NCI-H146 treated with DMSO at 0.1 percent for 48 hours (cell line): ENCODE results near the gene HLA-E.
A peak's percentile ranks its signal among the peaks of the same experiment; 100 is the strongest.

Source experiments
- DNase-seq: peaks from one replicate; lab custom pipeline; 2025; ENCODE audit not compliant: unreplicated experiment; lab: John Stamatoyannopoulos, UW

HLA-E gene

DNA sequence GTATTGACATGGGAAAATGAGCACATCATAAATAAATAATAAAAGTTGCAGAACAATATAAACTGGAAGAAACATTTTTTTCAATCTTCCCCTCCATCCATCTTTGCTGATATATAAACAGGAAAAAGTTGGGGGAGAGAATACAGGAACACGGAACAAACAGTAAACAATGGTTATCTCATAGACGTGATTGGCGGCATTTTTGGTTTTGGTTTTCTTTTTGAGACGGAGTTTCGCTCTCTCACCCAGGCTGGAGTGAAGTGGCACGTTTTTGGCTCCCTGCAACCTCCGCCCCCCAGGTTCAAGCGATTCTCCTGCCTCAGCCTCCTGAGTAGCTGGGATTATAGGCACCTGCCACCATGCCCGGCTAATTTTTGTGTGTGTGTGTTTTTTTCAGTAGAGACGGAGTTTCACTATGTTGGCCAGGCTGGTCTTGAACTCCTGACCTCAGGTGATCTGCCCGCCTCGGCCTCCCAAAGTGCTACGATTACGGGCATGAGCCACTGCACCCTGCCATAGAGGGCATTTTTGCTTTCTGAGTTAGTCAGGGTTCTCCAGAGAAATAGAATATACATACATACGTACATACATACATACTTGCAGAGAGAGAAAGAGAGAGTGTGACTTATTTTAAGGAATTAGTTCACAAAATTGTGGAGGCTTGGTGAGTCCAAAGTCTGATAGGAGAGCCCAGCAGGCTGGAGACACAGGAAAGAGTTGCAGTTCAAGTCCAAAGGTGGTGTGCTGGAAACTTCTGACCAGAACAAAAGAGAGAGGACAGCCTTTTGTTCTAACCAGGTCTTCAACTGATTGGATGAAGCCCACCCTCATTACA, 44.4 kb downstream of the HLA-E start:
- DNase-seq = no peak

DNA sequence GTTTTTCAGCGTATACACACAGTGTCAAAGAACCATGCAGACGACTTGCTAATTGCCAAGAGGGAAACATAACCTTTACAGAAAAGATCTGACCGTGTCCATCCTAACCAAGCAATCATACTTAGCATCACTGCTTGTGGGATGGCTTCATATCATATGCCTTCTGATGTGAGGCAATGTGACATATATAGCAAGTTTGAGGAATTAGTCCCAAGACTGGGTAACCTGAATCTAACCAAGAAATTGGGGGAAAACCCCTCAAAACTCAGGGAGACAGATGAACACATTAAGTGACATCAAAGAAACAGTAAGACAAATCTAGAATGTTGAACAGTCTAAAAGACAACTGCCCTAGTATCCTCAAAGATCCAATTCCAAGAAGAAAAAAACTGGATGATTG, 48.6 kb downstream of the HLA-E start:
- DNase-seq = no peak

DNA sequence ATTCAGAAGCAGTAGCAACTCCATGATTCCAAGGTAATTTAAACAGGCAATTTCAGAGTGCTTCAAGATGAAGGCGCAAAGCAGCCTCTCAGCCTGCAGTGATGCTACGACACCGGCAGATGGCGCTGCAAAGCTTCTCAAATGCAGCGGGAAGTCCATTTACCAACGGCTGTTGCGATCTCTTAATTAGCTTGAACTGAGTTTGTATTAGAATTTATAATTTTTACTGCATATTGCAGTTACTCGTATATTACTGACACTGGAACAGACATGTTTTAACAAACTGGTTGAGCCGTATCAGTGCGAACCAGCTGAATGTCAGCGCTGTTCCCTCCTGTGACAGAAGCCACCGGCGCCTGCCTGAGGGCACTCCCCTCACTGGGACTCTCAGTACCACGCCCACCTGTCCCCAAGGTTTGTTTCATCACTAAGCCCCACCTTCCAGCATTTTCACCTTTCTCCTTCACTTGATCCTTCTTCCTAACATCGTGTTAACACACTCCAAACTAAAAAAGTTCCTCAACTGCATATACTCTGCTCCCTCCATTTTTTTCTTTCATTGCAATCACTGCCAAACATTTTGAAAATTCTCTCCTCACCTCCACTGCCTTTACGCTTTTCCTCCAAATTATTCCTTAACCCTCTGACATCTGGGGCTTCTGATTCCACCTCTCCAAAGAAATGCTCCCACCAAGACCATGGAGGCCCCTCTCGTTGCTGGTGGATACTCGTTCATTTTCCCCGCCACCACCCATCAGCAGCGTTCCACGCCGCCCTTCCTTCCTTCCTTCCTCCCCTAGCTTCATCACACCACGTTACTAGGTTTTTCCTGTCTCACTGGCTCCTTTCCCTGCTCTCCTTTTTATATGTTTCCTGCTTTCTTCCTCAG, 52.5 kb downstream of the HLA-E start:
- peak; percentile 76 for DNase-seq

GRCh38 chr6:30542404-30542725, 53.1 kb downstream of the HLA-E start:
- DNase-seq = no peak

DNA sequence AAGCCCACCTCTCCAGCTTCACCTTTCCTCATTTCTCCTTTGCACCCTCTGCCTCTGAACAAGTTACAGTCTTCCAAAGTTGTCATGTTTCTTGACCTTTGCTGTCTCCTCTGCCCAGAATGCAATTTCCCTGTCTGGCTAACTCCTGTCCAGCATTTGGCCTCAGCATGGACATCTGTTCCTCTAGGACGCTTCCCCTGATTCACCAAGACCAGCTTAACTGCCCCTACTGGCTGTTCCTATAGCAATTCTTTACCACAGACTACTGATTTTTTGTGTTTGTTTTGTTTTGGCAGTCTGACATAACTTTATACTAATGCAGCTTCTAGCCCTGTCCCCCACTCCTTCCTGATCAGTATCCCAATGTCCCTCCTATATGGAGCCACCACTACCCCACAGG, 53.6 kb downstream of the HLA-E start:
- DNase-seq = no peak
